Myocyte (in vitro differentiated cells): ENCODE measurements around the gene DAB2IP. TPM values are rescaled to one million over a fixed set of nuclear protein-coding genes. Genes with fewer than 3 reads are reported as not detected.

Source experiments
- DNase-seq: peaks from one replicate; pipeline ENCODE4 v3.0.0-alpha.2; 2012; ENCODE audit warnings: low read depth
- total RNA-seq: library from RNA; depleted of rRNA; stranded (reverse); fragments of >200 nt; gene quantifications from 2 replicates; pipeline ENCODE4 v1.2.3, GENCODE V29; 2014

Gene DAB2IP
- total RNA-seq, 1 donor from 2014 or later: 4.5 TPM

- DNase-seq: no peak
Observed at GRCh38 chr9:121773286-121773953, 122.0 kb downstream of the DAB2IP start.

DNA sequence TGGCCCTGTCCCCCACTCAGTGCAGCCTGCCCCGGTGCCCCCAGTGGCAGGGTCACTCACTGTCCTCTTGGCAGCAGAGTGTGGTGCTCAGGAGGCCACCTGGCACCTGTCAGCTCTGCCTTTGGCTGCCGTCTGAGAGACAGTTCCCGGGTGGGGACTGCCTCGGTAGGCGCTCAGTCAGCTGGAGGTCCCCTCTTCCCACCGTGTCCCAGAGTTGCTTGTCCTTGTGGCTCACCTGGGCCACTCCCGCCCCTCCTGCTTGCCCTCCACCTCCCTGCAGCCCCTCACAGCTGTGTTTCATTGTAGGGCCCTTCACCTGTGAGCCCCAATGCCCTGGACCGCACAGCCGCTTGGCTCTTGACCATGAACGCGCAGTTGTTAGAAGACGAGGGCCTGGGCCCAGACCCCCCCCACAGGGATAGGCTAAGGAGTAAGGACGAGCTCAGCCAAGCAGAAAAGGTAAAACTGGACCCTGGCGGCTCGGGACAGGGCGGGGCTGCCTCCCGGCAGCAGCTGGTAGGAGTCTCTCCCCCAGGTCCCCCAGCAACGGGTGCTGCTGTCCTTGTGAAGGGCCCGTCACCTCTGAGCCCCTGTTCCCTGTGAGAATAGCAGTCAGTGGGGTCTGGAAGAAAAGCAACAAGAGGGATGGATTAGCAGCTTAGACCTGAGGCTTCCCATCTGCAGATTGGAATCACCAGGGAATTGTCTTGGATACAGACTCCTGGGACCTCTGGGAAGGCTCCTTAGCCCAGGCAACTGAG lies 122.7 kb downstream of the DAB2IP start:
- DNase-seq: no peak

DNA sequence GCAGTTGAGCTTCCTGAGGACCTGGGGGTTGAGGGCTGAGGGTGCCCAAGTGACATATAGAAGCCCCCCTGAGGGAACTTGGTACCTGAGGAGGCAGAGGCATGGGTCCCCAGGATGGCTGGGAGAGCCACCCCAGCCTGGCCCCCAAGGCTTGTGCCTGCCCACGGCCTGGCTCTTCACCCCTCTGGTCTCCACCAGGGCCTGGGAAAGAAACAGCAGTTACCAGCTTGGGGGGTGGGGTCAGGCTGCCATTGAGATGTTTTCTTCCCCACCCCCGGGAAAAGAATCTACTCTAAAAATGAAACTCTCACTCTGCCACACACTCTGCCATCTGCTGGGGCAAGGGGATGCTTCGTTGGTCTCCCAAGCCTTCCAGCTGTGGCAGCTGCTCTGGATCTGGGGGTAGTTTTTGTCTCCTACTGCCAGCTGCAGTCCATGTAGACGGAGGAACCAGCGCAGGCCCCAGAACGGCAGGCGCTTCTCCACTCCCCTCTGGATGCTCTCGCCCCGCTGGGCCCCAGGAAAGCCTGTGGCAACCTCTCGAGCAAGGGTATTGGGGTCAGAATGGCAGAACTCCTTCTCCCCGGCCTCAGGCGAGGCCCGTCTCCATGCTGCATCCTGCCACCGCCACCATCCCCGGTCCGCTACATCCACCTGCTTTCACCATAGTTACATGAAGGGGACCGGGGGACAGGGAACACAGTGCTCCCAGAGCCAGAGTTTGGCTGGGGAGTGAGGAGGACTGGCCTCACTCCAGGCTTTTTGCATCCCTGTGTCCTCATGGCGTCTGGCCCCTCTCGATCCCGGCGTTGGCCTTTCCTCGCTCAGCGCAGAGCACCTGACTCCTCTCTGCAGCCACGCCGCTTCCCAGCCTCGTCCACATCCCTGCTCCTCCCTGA lies 123.5 kb downstream of the DAB2IP start:
- DNase-seq: peak; percentile 20

GRCh38 chr9:121776001-121776738 lies 124.7 kb downstream of the DAB2IP start:
- DNase-seq: no peak

DNA sequence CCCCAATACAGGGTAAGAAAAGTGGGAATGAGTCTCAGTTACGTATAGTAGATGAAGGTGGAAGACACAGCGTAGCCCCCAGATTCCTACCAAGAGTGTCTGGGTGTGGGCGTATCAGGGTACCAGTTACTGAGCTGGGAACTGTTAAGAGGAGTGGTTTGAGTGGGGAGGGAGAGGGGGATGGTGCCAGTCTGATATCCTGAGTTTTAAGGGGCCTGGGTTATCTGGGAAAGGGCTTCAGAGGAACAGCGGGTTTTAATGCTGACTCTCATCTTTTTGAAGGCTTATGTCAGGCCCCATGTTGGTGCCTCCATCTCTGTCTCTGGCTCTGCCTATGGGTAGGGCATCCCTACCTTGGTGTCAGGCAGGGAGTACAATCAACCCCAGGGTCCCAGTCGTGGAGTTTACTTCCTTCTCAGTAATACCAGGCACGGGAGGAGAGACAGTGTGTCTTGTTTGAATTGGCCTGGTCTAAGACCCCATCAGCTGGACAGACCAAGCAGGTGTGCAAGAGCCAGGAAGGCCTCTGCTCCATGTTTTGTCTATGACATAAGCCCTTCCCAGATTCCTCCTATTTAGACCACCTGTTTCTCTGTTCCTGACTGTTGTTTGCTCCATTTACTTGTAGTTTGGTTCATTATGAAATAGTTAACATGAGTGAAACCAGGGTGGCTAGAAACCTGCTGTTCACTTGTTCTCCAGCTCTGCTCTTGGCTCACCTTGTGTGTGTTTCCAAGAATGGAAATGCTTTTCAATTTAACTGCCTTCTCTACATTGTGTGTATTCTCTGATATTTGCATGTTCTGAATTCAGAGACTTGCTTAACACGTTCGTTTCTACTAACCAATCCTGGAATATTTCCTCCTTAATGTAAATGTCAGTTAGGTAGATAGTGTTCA lies 125.6 kb downstream of the DAB2IP start:
- DNase-seq: no peak

DNA sequence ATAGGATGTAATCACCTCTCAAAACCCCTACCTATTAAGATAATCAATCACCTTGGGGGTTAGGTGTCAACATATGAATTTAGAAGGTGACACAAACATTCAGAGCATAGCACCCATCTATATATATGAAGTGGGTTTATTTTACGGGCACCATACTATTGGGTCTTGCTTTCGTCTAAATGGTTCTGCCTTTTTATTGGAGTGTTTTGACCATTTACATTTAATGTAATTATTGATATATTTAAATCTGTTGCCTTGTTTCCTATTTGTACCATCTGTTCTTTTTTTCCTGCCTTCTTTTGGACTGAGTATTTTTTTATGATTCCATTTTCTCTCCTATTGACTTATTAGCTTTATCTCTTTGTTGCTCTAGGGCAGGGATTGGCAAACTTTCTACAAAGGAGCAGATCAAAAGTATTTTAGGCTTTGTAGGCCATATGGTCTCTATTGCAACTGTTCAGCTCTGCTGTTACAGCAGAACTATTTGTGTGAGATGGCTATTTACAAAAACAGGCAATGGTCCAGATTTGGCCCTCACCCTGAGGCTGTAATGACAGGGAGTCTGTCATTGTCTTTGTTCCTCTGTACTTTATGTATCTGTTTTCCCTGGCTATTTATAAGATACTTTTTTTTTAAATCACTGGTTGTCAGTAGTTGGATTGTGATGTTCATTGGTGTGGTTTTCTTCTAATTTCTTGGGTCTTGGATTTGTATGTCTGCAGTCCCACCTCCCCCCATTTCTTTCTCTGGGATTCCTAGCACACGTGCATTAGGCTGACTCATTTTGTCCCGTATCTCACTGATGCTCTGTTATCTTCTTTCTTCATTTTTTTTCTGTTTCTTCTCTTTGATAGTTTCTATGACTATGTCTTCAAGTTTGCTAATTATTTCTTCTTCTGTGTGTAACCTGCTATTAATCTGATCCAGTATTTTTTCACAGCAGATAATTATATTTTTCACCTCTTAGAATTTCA lies 127.1 kb downstream of the DAB2IP start:
- peak; percentile 28 for DNase-seq

DNA sequence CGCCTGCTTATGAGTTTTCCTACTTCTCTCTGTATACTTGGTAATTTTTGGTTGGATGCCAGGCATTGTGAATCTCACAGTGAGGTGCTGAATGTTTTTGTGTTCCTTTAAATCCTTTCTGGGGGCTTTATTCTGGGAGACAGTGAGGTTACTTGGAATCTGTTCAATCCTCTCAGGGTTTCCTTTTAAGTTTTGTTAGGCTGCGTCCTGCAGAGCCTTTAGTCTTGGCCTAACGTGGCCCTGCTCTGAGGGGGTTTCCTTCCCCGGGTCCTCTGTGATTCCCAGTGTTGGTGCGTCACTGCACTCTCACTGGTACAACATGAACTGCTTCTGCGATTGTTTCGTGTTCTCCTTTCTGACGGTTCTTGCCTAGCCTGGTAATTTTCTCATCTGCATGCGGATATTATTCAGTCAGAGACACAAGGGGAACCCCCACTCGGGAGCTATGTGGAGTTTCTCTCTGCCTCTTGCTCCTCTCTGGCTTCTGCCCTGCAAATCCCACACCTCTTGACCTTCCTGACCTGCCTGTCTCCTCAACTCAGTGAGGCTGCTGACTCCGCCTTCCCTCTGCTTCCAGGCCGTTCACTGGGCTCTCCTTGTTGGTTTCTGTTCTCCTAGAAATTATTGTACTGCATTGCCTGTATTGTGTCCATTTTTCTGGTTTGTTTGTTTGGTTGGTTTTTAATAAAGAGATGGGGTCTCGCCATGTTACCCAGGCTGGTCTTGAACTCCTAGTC lies 128.1 kb downstream of the DAB2IP start:
- no peak for DNase-seq

GRCh38 chr9:121780177-121781040 lies 129.0 kb downstream of the DAB2IP start:
- DNase-seq: no peak

DNA sequence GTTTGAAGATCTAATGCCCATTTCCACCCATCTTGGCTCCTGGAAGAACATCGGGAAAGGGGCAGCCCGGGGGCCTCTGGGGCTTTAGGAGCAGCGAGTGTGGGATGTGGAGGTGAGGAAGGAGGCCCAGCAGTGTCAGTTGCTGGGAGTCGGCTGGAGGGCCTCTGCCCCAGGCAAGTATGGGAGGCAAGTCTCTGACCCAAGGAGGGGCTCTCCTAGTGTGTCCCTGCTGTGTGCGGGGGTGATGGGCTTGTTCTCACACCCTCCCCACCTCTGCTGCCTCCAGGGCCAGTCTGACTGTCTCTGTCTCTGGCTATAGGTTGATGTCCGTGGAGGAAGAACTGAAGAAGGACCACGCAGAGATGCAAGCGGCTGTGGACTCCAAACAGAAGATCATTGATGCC lies 129.7 kb downstream of the DAB2IP start:
- DNase-seq: no peak

DNA sequence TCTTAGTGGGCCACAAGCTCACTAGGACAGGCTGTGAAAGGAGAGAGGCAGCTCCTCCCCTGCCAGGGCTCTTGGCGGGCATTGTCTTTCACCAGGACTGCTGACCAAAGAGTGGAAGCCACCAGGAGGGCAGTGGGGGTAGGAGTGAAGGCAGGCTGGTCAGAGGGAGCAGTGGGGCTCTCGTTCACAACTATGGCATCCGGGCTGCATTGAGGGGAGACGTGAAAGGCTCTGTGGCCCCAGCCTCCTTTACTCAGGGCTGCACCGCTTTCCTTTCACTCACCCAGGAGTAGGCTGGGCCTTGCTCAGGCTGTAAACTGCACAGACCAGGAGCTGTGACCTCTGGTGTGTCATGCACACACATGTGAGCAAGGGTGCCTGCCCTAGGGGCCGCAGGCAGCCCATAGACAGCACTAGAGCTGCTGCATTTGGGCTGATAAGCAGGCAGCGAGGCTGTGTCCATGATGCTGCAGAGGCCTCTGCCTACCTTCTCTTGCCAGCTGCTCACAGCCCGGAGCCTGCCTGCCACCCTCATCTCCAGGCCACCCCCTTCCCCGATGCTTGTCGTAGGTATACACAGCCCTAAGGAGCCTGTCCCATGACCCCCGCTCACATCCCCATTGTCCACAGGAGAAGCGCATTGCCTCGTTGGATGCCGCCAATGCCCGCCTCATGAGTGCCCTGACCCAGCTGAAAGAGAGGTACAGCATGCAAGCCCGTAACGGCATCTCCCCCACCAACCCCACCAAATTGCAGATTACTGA lies 130.4 kb downstream of the DAB2IP start:
- DNase-seq: no peak

GRCh38 chr9:121782514-121783110 lies 131.2 kb downstream of the DAB2IP start:
- no peak for DNase-seq

GRCh38 chr9:121783111-121783510 lies 131.7 kb downstream of the DAB2IP start:
- no peak for DNase-seq

GRCh38 chr9:121783521-121784507 lies 132.4 kb downstream of the DAB2IP start:
- DNase-seq: no peak

DNA sequence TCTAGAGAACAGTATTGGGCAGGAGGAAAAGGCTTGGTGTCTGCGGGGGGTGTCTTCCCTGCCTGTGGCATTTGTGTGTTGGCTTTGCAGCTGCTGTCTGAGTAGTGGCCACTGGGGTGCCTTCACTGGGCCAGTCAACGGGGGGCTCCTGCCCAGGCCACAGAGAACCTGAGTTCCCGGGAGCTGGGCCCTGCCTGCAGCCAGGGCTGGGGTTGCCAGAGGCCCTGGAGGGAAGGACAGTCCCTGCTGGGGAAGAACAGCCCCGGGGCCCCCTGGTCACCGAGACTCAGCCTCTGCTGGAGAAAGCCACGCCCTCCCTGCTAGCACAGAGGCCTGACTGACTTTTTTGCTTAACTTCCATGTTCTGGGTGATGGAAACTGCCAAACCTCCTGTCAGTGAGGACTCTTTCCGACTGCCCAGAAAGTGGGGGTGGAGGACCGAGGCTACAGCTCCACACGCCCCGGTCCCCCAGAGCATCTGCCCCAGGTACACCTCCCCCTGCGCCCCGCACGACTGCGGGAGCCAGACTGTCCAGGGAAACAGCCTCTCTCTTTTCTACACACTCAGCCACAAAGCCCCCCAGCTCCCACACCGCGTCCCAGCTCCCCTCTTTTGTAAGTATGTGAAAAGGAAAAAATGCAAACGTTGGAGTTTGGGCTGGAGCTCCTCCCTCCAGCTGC lies 133.4 kb downstream of the DAB2IP start:
- no peak for DNase-seq
